Tibial nerve (tissue), 4 donors: ENCODE measurements around the gene PIGS. TPM values are rescaled to one million over a fixed set of nuclear protein-coding genes. Genes with fewer than 3 reads are reported as not detected.

Experiments used
- DNase-seq, 2 donors: peaks; one replicate each; pipeline ENCODE4 v3.0.0-alpha.2; 2019; ENCODE audit warnings: low spot score in 2 of 2
- H3K27ac ChIP-seq, 4 donors: fragments of 200-600 bp; sonication (generic) in 3 of 4; one replicate each; pipeline ENCODE4 v1.5.1; 2017 to 2019; ENCODE audit warnings: mild to moderate bottlenecking in 1 of 4
- H3K27me3 ChIP-seq, 2 donors: fragments of 200-600 bp; sonication (generic) in 1 of 2; one replicate each; pipeline versions ENCODE4 v1.5.1 to v1.6.0; 2017 to 2019
- H3K36me3 ChIP-seq, 3 donors: fragments of 200-600 bp; sonication (generic); one replicate each; pipeline ENCODE4 v1.5.1; 2018 to 2019
- H3K4me1 ChIP-seq, 4 donors: fragments of 200-600 bp; sonication (generic) in 3 of 4; one replicate each; pipeline ENCODE4 v1.5.1; 2017 to 2019
- H3K4me3 ChIP-seq, 4 donors: fragments of 200-600 bp; sonication (generic) in 3 of 4; one replicate each; pipeline ENCODE4 v1.5.1; 2017 to 2019; ENCODE audit warnings: mild to moderate bottlenecking in 1 of 4, moderate library complexity in 1 of 4
- H3K9me3 ChIP-seq, 4 donors: fragments of 200-600 bp; sonication (generic) in 3 of 4; one replicate each; pipeline ENCODE4 v1.5.1; 2017 to 2019
- EP300 ChIP-seq, 2 donors: sonication (generic); formaldehyde crosslinking; IDR thresholded peaks; one replicate each; pipeline ENCODE4 v1.6.1; 2017; ENCODE audit warnings: antibody characterized with exemption in 2 of 2, mild to moderate bottlenecking in 1 of 2
- POLR2A ChIP-seq, 2 donors: fragments of 450-650 bp; IDR thresholded peaks; one replicate each; pipeline ENCODE4 v1.6.1; 2017; ENCODE audit warnings: antibody characterized with exemption in 2 of 2, mild to moderate bottlenecking in 2 of 2, moderate library complexity in 2 of 2
- WGBS, 2 donors: methylation state at CpG; one replicate each; pipeline ENCODE4 v1.1.5; 2018; 5-methylcytosine and 5-hydroxymethylcytosine counted together
- total RNA-seq, 4 donors: library from RNA; depleted of rRNA; stranded (reverse); fragments of >200 nt; gene quantifications; one replicate each; pipeline ENCODE4 v1.1.0, GENCODE V29; 2016
- TF ChIP-seq, protein P1 (sequence below), 5 experiments: fragments of 200-600 bp in 3 of 5; fragments of 450-650 bp in 2 of 5; sonication (generic) in 3 of 5; IDR thresholded peaks; one replicate each; pipeline ENCODE4 v1.5.1; 2016 to 2019; ENCODE audit warnings: antibody characterized with exemption in 5 of 5, mild to moderate bottlenecking in 3 of 5, moderate library complexity in 2 of 5

PIGS gene
- total RNA-seq, 4 donors from 2014 or later = 62.2 to 82.4 (median 73.2) TPM

DNA sequence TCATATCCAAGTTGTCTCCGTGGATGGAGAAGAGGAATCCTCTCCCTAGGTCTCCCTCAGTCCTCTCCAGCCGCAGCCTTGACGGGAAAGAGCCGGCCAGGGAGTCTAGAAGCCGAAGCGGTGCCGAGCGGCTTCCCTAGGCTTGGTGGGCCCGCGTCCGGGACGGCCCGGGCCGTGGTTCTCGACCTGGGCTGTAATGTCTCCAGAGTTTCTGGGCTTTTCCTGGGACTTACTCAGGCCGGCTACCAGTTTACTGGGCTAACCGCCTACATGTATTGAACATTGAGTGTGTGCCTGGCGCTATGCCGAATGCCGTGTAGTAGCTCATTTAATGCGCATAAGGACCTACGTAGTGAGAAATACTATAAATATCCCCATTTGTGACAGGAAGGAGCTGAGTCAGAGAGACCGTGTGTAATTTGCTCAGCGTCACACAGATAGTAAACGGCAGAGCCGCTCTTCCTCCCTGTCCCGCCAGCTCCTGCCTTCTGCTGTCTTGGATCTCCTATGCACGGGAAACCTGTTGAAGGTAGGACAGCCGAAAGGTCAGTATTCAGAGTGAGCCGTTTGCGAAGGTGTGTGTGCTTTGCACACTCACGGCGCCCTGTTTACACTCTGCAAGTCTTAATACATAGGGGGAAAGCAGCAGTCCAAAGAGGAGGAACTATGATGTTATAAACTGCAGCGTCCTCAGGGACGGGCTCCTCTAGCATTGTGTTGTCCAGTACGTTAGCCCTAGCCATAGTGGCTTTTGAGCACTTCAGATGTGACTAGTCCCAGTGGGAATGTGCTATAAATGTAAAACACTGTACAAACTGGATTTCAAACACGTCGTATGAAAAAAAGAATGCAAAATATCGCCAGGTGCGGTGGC, 28.2 kb upstream of the PIGS start:
- peak overlapping the region; percentile 56 to 68 (median 66) for H3K4me3 ChIP-seq
- H3K4me1 ChIP-seq = peaks cover 0 to 19% (median 12%) of the 10 kb centered on the region in 4 donors
- peaks cover 0 to 5% (median 0%) of the 10 kb centered on the region in 3 donors for H3K36me3 ChIP-seq
- TF ChIP-seq, protein P1, sequence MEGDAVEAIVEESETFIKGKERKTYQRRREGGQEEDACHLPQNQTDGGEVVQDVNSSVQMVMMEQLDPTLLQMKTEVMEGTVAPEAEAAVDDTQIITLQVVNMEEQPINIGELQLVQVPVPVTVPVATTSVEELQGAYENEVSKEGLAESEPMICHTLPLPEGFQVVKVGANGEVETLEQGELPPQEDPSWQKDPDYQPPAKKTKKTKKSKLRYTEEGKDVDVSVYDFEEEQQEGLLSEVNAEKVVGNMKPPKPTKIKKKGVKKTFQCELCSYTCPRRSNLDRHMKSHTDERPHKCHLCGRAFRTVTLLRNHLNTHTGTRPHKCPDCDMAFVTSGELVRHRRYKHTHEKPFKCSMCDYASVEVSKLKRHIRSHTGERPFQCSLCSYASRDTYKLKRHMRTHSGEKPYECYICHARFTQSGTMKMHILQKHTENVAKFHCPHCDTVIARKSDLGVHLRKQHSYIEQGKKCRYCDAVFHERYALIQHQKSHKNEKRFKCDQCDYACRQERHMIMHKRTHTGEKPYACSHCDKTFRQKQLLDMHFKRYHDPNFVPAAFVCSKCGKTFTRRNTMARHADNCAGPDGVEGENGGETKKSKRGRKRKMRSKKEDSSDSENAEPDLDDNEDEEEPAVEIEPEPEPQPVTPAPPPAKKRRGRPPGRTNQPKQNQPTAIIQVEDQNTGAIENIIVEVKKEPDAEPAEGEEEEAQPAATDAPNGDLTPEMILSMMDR (IDR thresholded peaks at IDR 0.05) = no peak
- peak in 1 of 2 donors; percentile 13 for TF ChIP-seq EP300 (IDR thresholded peaks at IDR 0.05)
- H3K27me3 ChIP-seq = no peaks in the 10 kb centered on the region
- DNase-seq = peak; percentile 23 to 51
- no peaks in the 10 kb centered on the region for H3K9me3 ChIP-seq
- 12% methylated on average over 38 to 40 of the region's 40 CpGs for WGBS, 2 donors
- peak overlapping the region; percentile 77 to 96 (median 92) for H3K27ac ChIP-seq

DNA sequence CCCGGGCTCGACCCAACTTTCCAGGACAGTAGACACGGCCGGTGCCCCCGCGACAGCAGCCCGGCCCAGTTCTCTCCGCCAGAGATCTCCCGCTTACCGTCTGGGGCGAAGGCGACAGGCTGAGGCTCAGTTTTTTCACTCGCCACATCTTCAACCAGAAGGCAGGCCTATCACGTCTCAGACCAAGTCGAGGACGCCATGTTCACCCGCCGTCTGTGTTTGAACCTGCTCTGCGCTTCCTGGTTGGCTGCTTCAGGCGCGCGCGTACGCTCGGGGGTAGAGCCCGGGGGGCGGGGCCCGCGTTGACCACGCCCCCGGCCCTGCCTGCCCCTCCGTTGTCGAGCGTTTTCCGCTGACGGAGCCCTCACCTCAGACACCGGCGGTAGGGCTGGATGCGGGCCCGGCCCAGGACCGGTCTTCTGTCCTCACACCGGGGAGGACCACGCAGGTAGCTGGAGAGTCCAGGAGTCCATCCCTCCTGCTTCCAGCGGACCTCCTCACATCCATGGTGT, 27.5 kb upstream of the PIGS start, which contains the start of gene SPAG5:
Gene SPAG5 (minus strand): TSS at position 227 of the 512 bp plus-strand sequence. CDS start 79 bp downstream, at position 148.
- TF ChIP-seq POLR2A (IDR thresholded peaks at IDR 0.05) = peak; percentile 59 to 90
- TF ChIP-seq, protein P1 (IDR thresholded peaks at IDR 0.05) = no peak
- TF ChIP-seq EP300 (IDR thresholded peaks at IDR 0.05) = peak in 1 of 2 donors; percentile 93
- no peaks in the 10 kb centered on the region for H3K36me3 ChIP-seq
- H3K27me3 ChIP-seq = no peaks in the 10 kb centered on the region
- H3K27ac ChIP-seq = peak within 1 kb of the TSS; percentile 77 to 96 (median 92)
- H3K4me1 ChIP-seq = peaks cover 0 to 19% (median 12%) of the 10 kb centered on the region in 4 donors
- peak; percentile 84 to 90 for DNase-seq
- WGBS, 2 donors = 0 to 2% methylated on average over 23 to 38 of the region's 44 CpGs
- no peaks in the 10 kb centered on the region for H3K9me3 ChIP-seq
- peak within 1 kb of the TSS; percentile 56 to 68 (median 66) for H3K4me3 ChIP-seq

DNA sequence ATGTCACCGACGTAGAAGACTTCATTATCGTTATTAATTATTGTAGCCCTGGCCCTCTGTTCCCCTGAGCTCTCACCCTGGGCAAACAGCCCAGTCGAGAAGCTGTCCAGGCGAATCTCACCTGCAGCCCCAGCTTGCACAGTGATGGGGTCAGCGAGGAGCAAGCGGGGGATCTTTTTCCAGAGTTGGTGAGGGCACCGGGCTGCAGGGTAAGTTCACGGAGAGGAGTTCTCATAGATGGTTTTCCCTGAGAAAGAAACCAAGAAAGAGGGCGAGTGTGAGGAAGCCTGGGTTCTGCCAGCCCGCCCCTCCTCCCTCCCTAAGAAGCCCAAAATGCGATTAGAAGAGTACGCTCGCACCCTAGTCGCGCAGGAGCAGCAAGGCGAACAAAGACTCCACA, 27.1 kb upstream of the PIGS start:
- WGBS, 2 donors = 3% methylated on average over 16 to 17 of the region's 17 CpGs
- TF ChIP-seq EP300 (IDR thresholded peaks at IDR 0.05) (no peak), POLR2A (IDR thresholded peaks at IDR 0.05) (no peak)
- TF ChIP-seq, protein P1 (IDR thresholded peaks at IDR 0.05) = no peak
- Histone ChIP-seq H3K4me1 (peaks cover 0 to 19% (median 12%) of the 10 kb centered on the region in 4 donors), H3K4me3 (peak overlapping the region; percentile 56 to 68 (median 66)), H3K36me3 (peaks cover 0 to under 1% (median 0%) of the 10 kb centered on the region in 3 donors), H3K27ac (peak overlapping the region in 3 of 4 donors; percentile 77 to 96 (median 91)), H3K9me3 (no peaks in the 10 kb centered on the region), H3K27me3 (no peaks in the 10 kb centered on the region)
- DNase-seq = no peak

DNA sequence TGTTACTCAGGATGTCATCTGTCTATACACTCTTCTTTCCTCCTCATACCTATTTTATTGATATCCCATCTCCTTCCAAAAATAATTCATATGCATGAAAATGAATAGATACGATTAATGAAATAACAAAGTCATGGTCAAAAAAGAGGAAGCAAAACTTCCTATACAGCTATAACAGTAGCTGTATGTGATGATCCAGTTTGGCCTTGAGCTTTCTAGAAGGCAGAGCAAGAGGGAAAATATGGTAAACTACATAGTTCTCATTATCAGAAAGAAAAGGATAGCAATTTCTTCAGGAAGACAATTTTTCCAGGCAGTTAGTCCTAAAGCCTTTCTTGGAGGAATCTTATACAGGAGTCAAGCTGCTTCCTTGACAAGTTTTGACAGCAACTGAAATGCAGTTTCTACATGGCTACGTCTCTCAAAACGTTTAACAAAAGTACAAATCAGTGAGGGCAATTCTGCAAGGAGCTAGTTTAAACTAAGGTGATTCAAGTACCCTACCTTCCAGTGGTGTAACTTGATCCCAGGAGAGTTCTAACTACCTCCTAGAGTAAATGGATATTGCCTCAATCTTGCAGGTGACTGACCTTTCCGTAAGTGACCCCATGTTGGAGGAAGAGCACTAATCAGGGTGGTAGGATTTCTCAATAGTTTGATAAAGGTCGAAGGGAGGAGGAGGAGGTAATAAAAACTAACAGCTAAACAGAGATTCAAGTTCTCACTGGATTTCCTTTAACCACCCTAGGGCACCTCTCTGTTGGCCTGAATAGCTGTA, 26.5 kb upstream of the PIGS start:
- peak overlapping the region in 1 of 4 donors; percentile 67 for H3K4me3 ChIP-seq
- peaks cover 0 to 19% (median 12%) of the 10 kb centered on the region in 4 donors for H3K4me1 ChIP-seq
- H3K27me3 ChIP-seq = no peaks in the 10 kb centered on the region
- H3K36me3 ChIP-seq = peaks cover 0 to 7% (median 0%) of the 10 kb centered on the region in 3 donors
- WGBS, 2 donors = 34 to 35% methylated on average over 5 of the region's 5 CpGs
- no peak overlapping the region for H3K27ac ChIP-seq
- no peaks in the 10 kb centered on the region for H3K9me3 ChIP-seq
- TF ChIP-seq, protein P1 (IDR thresholded peaks at IDR 0.05) = no peak
- no peak for DNase-seq
